Muscle of arm (tissue), 12 donors: ENCODE data around the gene DISP3. TPM values are rescaled to one million over a fixed set of nuclear protein-coding genes. Genes with fewer than 3 reads are reported as not detected.

Experiments used
- DNase-seq: peaks from one replicate; pipeline ENCODE4 v3.0.0-alpha.2; 2013
- polyA plus RNA-seq, 12 donors: library from polyadenylated mRNA; unstranded; fragments of 120-200 nt; gene quantifications; one replicate each; pipeline ENCODE4 v1.2.1, GENCODE V29; 2013; ENCODE audit not compliant: insufficient read length in 12 of 12

The DISP3 gene
- polyA plus RNA-seq, 12 donors: 0.14 to 0.57 (median 0.24) TPM; not detected in 2

GRCh38 chr1:11528611-11529261 lies 49.8 kb downstream of the DISP3 start:
- DNase-seq: no peak

DNA sequence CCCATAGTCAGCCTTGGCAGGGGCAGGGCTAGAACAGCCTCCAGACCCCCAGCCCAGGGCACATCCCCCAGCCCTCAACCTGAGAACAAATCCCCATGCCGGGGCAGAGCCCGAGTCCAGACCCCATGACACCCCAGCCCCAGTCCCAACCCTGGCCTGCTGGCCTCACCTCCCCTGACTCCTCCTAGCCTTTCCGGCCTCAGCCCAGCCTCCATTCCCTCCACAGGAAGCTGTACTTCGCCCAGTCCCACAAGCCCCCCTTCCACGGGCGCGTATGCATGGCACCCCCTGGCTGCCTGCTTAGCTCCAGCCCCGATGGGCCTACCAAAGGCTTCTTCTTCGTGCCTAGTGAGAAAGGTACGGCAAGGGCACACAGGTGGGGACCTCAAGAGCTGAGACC lies 50.4 kb downstream of the DISP3 start:
- no peak for DNase-seq

DNA sequence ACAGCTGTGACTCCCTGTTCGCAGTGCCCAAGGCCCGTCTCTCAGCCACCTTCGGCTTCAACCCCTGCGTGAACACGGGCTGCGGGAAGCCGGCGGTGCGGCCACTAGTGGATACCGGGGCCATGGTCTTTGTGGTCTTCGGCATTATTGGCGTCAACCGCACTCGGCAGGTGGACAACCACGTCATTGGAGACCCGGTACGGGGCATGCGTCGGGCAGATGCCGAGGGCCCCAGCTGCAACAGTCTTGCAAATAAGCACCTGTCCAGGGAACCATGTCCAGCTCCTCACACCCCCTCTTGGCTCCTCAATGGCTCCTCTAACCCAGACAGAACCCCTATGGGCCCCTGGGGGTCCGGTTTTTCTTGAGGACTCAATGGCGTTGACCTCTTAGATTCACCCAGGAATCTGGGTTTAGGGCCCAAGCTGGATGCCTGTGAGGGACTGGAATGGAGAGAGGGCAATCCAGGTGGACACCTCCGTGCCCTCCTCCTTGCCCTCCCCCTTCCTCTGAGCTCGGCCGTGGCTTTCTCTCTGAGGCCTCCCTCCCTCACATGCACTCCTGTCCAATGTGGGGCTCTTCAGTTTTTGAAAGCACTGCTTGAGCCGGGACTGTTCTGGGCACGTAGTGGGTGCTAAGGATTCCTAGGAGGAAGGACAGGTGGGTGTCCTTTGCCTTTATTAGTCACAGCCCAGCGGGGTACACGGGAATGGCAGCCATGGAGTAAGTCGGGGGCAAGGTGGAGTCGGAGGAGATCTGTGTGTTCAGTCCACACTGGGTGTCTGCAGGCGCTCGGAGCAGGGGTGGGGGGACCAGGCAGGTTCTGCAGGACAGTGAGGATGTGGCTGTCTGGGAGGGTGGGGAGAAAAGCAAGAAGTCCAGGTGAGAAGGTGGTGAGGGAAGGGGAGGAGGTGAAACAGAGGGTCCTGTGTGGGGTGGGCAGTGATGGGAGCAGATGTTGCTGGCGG lies 51.1 kb downstream of the DISP3 start:
- DNase-seq: no peak

- DNase-seq: no peak
Measured at GRCh38 chr1:11530731-11531311, 51.9 kb downstream of the DISP3 start.

DNA sequence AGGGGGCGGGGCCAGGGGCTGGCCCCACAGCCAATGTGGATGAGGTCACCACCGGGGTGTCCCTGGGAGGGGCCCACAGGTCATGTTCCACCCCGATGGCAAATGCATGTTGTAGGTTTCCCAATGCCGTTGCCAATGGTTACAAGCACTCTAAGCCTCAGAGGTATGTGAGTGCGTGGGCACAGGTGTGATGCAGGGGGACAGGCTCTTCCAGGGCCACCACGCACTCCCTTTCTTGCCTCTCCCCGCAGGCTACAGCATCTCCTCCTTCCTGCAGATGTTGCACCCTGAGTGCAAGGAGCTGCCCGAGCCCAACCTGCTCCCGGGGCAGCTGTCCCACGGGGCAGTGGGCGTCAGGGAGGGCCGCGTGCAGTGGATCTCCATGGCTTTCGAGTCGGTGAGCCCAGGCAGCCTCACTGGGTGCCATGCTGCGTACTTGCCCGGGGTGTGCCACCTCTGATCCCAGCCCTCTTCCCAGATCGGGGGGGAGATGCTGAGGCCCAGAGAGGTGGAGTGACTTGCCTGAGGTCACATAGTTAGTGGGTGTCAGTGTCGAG lies 52.4 kb downstream of the DISP3 start:
- DNase-seq: no peak

DNA sequence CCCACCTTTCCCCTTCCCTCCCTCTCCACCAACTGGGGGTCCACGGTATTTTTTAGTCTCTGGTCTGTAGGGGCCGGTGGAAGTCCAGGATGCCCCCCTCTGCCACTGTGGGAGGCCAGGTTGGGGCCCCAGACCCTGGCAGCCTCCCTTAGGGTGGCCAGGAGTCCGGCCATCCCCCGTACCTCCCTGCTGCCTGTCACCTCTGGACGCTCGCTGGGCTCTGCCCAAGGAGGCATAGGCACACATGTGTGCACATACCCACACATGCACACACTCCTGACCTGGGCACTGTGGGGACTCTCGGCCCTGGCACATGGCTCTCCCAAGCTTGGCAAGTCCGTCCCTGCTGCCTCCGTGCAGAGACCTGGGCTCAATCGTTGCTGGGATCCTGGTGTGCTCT lies 53.0 kb downstream of the DISP3 start:
- DNase-seq: no peak

DNA sequence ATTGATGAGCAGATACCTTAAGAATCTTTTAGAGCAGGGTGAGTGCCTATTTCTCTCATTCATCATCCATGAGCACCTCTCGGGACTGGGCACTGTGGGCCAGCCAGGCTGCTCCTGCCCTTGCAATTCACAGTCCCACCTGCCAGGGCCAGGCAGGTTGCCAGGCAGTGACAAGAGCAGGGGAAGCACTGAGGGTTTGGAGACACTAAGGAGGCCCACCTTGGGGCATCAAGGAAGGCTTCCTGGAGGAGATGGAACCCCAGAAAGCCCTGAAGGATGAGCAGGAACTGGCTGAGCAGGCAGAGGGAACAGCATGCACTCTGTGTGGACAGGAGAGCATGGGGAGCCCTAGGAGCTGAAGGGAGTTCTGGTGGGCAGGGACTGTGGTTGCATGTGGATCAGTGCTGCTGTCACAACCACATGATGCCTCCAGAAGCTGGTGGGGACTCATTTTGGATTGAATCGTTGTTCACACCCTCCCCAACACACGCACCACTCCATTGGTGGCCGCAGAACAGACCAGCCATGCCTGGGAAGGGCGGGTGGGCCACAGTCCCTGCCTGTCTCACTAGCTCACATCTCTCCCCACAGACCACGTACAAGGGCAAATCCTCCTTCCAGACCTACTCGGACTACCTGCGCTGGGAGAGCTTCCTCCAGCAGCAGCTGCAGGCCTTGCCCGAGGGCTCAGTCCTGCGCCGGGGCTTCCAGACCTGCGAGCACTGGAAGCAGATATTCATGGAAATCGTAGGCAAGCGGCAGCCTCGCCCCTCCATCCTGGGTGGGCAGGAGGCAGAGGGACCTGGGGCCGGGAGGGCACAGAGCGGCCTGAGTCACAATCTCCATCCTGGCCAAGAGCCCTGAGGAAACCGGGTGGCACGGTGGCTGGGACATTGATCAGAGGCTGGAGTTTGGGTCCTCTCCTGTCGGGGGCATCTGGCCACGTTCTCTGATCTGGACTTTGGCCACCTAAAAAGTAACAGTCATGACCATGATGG lies 55.1 kb downstream of the DISP3 start:
- no peak for DNase-seq

DNA sequence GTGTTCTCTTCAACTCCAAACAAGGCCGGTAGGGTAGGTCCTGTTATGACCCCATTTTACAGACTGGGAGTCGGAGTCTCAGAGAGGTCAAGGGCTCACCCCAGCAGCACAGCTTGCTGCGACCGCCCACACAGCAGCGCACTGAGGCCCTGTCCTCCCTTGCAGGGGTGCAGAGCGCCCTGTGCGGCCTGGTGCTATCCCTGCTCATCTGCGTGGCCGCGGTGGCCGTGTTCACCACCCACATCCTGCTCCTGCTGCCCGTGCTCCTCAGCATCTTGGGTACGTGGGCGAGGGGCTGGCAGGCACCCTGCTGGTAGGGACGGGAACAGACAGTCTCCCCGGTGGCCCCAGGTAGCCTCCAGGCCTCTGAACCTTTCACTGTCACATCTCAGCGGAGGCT lies 55.9 kb downstream of the DISP3 start:
- DNase-seq: no peak

DNA sequence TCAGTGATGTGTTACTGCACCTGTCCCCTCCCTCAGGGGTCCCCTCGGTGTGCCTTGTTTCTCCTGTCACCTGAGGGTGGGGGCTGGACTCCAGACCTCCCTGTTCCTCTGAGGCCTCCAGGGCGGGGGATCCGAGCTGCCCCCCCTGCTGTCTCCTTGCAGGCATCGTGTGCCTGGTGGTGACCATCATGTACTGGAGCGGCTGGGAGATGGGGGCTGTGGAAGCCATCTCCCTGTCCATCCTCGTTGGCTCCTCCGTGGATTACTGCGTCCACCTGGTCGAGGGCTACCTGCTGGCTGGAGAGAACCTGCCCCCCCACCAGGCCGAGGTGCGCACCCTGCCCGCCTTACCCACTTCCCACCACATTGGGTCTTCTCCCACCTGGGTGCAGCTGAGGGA lies 56.4 kb downstream of the DISP3 start:
- no peak for DNase-seq

DNA sequence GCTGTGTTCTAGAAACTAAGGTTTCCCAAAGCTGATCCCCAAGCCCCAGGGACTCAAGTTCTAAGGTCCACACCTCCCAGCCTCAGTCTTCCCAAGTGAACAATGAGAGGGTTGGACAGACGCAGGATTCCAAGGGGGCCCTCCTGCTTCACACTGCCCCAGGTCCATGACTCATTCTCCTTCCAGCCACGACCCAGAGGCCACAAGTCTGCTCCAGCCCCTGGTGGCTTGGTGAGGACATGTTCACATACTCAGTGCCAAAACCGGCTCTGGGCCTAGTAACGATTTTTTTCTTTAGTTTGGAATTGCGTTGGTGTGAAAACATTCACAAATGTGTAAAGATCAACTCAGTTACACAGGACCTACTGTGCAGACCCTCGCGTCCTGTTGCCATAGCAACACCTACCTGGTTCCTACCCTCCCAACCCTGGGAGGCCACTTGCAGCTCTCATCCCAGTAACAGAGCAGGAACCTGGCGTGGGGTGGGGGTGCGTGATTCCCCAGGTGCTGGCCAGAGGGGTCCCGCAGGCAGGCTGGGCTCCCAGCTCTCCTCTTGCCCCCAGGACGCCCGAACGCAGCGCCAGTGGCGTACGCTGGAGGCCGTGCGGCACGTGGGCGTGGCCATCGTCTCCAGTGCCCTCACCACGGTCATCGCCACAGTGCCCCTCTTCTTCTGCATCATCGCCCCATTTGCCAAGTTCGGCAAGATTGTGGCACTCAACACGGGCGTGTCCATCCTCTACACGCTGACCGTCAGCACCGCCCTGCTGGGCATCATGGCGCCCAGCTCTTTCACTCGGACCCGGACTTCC lies 57.0 kb downstream of the DISP3 start:
- DNase-seq: no peak

DNA sequence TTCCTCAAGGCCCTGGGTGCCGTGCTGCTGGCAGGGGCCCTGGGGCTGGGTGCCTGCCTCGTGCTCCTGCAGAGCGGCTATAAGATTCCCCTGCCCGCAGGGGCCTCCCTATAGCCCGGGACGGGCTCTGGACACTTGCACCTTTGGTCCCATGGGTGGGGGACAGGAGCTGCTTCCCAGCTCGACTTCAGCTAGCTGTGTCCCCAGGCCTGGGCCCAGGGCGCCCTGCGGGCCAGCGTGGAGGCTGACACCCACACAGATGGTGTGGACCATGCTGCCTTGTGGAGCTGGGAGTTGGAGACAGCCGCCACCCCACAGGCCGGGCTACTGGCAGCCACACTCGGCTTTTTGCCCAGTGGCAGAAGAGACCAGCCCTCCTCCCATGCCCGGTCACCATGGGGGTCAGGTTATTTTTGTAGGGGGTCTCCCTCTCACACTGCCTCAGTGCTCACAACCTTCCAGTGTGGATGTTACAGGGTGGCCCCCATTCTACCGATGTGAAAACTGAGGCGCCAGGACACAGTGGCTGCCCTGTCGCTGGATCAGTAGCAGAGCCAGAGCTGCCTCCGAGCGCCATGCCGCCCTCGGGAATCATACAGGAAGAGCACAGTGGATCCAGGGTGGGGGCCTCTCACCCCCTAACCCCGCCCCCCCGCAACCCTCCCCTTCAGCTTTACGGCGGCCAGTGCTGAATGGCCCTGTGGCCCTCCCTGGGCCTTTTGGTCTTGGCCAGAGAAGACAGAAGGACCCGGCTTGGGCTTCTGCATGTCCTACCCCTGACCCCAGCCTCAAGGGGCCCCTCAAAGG lies 57.8 kb downstream of the DISP3 start:
- no peak for DNase-seq

- no peak for DNase-seq
Measured at GRCh38 chr1:11537380-11537764, 58.4 kb downstream of the DISP3 start.

DNA sequence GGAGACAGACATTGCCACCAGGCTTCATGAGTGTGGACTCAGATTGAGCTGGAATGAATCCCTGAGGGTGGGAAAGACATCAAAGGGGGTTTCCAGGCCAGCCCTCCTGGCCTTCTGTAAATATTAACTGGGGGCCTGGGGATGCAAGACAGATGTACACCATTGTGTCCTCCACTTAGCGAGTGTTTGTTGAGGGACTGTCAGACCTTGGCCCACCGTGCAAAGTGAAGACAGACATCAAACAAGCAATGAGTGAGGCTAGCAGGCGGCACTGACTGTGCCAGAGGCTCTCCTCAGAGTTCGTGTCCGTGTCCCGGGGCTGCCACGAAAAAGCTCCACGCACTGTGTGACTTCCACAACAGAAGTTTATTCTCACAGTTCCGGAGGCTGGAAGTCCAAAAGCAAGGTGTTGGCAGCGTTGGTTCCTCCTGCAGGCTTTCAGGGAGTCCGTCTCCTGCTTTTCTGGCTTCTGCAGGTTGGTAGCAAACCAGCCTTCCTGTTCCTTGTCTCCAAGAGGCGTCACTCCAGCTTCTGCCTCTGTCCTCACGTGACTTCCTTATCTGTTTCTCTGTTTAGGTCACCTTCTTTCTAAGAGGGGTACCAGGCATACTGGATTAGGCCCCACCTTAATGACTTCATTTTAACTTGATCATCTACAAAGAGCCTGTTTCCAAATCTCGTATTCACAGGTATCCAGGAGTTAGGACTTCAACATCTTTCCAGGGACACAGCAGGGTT lies 59.1 kb downstream of the DISP3 start:
- no peak for DNase-seq

GRCh38 chr1:11538886-11539285 lies 59.9 kb downstream of the DISP3 start:
- no peak for DNase-seq

- DNase-seq: no peak
Measured at GRCh38 chr1:11539850-11540772, 61.2 kb downstream of the DISP3 start.

DNA sequence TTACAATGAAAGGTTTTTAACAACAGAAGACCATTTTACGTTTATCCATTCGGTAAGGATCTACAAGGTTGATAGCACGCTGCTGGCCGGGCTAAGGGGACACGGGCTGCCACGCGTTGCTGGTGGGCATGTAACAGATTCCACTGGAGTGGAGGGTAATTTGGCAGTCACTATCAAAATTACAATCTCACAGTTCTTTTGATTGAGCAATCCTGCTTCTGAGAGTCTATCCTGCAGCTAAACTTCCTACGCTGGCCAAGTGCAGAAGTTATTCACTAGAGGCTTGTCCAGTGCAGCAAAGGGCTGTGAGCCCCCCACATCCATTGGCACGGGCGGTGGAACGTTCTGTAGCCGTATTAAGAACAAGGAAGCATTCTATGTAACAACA lies 61.8 kb downstream of the DISP3 start:
- DNase-seq: no peak

- DNase-seq: no peak
Measured at GRCh38 chr1:11541236-11541635, 62.3 kb downstream of the DISP3 start.

GRCh38 chr1:11541956-11542355 lies 63.0 kb downstream of the DISP3 start:
- DNase-seq: no peak
